Measurements from ENCODE around the gene CHAF1A.

The CHAF1A gene

DNA sequence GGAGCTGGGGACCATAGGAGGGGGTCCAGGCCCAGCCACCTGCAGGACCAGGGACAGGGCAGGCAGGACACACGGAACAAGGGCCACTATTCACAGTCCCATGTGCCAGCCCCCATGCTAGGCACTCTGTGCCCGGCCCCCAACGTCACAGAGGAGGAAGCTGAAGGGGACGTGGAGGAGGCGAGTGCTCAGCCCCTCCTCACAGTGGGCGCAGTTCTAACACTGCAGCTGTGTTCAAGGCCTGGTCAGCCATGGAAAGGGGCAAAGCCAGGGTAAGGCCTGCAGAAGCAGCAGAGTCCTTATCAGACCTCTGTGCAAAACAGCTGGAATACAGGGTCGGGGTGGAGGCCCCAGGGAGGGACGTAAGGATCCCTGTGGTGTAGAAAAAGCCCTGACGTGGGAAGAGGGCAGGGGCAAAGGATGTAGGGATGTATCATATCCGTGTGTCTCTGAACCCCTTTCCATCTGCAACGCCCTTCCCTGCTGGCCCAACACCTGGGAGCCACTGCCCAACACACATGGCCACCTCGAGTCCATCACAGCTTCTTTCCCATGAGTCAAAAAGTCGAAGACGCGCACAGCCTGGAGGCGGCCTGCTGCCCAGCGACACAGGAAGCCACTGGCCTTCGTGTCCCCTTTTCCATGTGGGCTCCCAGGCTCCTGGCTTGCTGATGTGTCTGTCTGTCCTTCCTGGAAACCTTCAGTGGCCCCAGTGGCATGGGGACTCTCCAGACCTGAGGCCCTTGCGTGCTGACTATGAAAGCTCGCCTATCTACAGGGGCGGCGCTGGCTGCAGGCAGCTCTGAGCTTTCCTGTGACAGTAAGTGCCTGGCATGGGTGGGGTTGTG is 30.1 kb upstream of the CHAF1A start:
- Histone ChIP-seq H2AFZ (ENCODE audit: low read length) (no peak overlapping the region), H3K27me3 (ENCODE audit: insufficient read depth, low read length, poor library complexity, severe bottlenecking) (no peaks in the 10 kb centered on the region), H3K9me2 (replicated peaks; ENCODE audit: low read depth, low read length) (no peaks in the 10 kb centered on the region), H3K4me2 (ENCODE audit: low read depth, low read length, poor library complexity, severe bottlenecking) (no peak overlapping the region), H3K9ac (ENCODE audit: low read depth, low read length, poor library complexity, severe bottlenecking) (no peak overlapping the region), H4K20me1 (ENCODE audit: insufficient read depth, low read length, poor library complexity, severe bottlenecking) (peaks cover 40% of the 10 kb centered on the region), H3K4me1 (ENCODE audit: insufficient read depth, low read length, poor library complexity, severe bottlenecking) (peaks cover 43% of the 10 kb centered on the region), H3K4me3 (ENCODE audit: low read length, poor library complexity, severe bottlenecking) (no peak overlapping the region), H3F3A (ENCODE audit: low read depth) (no peaks in the 10 kb centered on the region), H3K79me2 (ENCODE audit: insufficient read depth, low read length) (peaks cover 77% of the 10 kb centered on the region; the same call in 1 of the 2 replicates), H3K36me3 (ENCODE audit: insufficient read depth, low read length) (no peaks in the 10 kb centered on the region; the same call in 1 of the 2 replicates), H3K9me3 (ENCODE audit: insufficient read depth, low read depth, low read length) (no peaks in the 10 kb centered on the region)
- TF ChIP-seq, protein P1, sequence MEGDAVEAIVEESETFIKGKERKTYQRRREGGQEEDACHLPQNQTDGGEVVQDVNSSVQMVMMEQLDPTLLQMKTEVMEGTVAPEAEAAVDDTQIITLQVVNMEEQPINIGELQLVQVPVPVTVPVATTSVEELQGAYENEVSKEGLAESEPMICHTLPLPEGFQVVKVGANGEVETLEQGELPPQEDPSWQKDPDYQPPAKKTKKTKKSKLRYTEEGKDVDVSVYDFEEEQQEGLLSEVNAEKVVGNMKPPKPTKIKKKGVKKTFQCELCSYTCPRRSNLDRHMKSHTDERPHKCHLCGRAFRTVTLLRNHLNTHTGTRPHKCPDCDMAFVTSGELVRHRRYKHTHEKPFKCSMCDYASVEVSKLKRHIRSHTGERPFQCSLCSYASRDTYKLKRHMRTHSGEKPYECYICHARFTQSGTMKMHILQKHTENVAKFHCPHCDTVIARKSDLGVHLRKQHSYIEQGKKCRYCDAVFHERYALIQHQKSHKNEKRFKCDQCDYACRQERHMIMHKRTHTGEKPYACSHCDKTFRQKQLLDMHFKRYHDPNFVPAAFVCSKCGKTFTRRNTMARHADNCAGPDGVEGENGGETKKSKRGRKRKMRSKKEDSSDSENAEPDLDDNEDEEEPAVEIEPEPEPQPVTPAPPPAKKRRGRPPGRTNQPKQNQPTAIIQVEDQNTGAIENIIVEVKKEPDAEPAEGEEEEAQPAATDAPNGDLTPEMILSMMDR (conservative IDR thresholded peaks at IDR 0.05; ENCODE audit: low read length): no peak
- no peak for TF ChIP-seq EZH2phosphoT487 (IDR thresholded peaks at IDR 0.05; ENCODE audit: borderline replicate concordance)

- no peaks in the 10 kb centered on the region for H3K9me3 ChIP-seq (ENCODE audit: insufficient read depth, low read depth, low read length)
- H3F3A ChIP-seq (ENCODE audit: low read depth): no peaks in the 10 kb centered on the region
- H3K79me2 ChIP-seq (ENCODE audit: insufficient read depth, low read length): peaks cover 77% of the 10 kb centered on the region; the same call in 1 of the 2 replicates
- no peaks in the 10 kb centered on the region for H3K27me3 ChIP-seq (ENCODE audit: insufficient read depth, low read length, poor library complexity, severe bottlenecking)
- H3K9ac ChIP-seq (ENCODE audit: low read depth, low read length, poor library complexity, severe bottlenecking): no peak overlapping the region
- no peaks in the 10 kb centered on the region for H3K9me2 ChIP-seq (replicated peaks; ENCODE audit: low read depth, low read length)
- no peak overlapping the region for H2AFZ ChIP-seq (ENCODE audit: low read length)
- no peak overlapping the region for H3K4me3 ChIP-seq (ENCODE audit: low read length, poor library complexity, severe bottlenecking)
- H3K36me3 ChIP-seq (ENCODE audit: insufficient read depth, low read length): no peaks in the 10 kb centered on the region; the same call in 1 of the 2 replicates
- peaks cover 41% of the 10 kb centered on the region for H3K4me1 ChIP-seq (ENCODE audit: insufficient read depth, low read length, poor library complexity, severe bottlenecking)
- TF ChIP-seq EZH2phosphoT487 (IDR thresholded peaks at IDR 0.05; ENCODE audit: borderline replicate concordance): no peak
- H3K4me2 ChIP-seq (ENCODE audit: low read depth, low read length, poor library complexity, severe bottlenecking): no peak overlapping the region
- H4K20me1 ChIP-seq (ENCODE audit: insufficient read depth, low read length, poor library complexity, severe bottlenecking): peaks cover 43% of the 10 kb centered on the region
These were observed 29.4 kb upstream of the CHAF1A start for GRCh38 chr19:4373013-4373367.

DNA sequence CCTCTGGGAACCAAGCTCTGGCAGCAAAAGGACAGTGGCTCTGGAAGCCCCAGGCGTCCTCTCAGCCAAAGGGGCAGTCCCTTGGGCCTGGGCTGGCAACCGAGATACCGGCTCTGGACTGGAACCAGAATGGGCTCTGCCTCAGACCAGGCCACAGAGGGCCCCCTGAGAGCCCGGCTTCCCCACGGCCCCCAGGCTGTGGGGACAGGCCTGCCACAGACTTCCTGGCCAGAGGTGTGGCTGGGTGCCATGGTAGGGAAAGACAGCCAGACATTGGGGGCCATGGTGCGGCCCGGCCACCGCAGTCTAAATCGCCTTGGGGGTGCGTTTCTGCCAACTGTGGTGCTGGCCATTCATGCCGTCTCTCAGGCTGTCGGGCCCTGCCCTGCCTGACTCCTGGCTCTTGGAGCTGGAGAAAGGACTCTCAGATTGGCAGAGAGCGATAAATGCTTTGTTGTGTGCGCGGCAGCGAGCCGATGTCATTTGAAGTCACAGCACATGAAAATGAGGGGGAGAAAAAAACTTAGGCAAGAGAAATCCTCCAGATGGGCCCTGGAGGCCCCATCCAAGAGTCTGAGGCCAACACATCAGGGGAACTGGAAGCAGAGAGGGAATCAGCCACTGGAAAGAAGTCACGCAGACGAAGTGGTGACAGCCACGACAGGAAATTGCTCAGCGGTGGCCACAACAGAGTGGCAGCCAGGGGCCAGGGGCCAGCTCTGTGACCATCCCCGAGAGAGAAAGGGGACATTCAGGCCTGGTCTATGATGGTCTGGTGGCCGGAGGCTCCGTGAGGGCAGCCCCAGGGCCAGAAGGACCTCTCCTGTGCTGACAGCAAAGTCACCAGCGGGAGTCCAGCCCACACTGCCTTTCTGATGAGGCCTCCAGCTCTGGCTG is 28.6 kb upstream of the CHAF1A start:
- Histone ChIP-seq H2AFZ (ENCODE audit: low read length) (no peak overlapping the region), H3K79me2 (ENCODE audit: insufficient read depth, low read length) (peaks cover 76% of the 10 kb centered on the region; the same call in 1 of the 2 replicates), H3K9me3 (ENCODE audit: insufficient read depth, low read depth, low read length) (no peaks in the 10 kb centered on the region), H4K20me1 (ENCODE audit: insufficient read depth, low read length, poor library complexity, severe bottlenecking) (peaks cover 45% of the 10 kb centered on the region), H3K4me1 (ENCODE audit: insufficient read depth, low read length, poor library complexity, severe bottlenecking) (peaks cover 33% of the 10 kb centered on the region), H3K27me3 (ENCODE audit: insufficient read depth, low read length, poor library complexity, severe bottlenecking) (no peaks in the 10 kb centered on the region), H3K36me3 (ENCODE audit: insufficient read depth, low read length) (no peaks in the 10 kb centered on the region; the same call in 1 of the 2 replicates), H3K4me3 (ENCODE audit: low read length, poor library complexity, severe bottlenecking) (no peak overlapping the region), H3F3A (ENCODE audit: low read depth) (no peaks in the 10 kb centered on the region), H3K9me2 (replicated peaks; ENCODE audit: low read depth, low read length) (no peaks in the 10 kb centered on the region), H3K4me2 (ENCODE audit: low read depth, low read length, poor library complexity, severe bottlenecking) (no peak overlapping the region), H3K9ac (ENCODE audit: low read depth, low read length, poor library complexity, severe bottlenecking) (no peak overlapping the region)
- no peak for TF ChIP-seq EZH2phosphoT487 (IDR thresholded peaks at IDR 0.05; ENCODE audit: borderline replicate concordance)
- TF ChIP-seq, protein P1 (conservative IDR thresholded peaks at IDR 0.05; ENCODE audit: low read length): no peak
